GM23338 (cell line): ENCODE data around the gene COL6A1. TPM values are rescaled to one million over a fixed set of nuclear protein-coding genes. Genes with fewer than 3 reads are reported as not detected.

ENCODE experiments used
- EZH2 ChIP-seq: fragments of 200-600 bp; sonication (generic); IDR thresholded peaks from one replicate; pipeline ENCODE4 v1.8.0; 2017; ENCODE audit warnings: antibody characterized with exemption, mild to moderate bottlenecking, low read depth; ENCODE audit not compliant: unreplicated experiment
- EZH2phosphoT487 ChIP-seq: fragments of 200-600 bp; sonication (generic); IDR thresholded peaks from one replicate; pipeline ENCODE4 v1.8.1; 2018; ENCODE audit warnings: antibody characterized with exemption; ENCODE audit not compliant: unreplicated experiment
- STAT1 ChIP-seq: IDR thresholded peaks from one replicate; pipeline ENCODE4 v1.6.1; 2016; ENCODE audit warnings: antibody characterized with exemption; ENCODE audit not compliant: unreplicated experiment
- polyA plus RNA-seq: library from polyadenylated mRNA; unstranded; fragments of >200 nt; fragmentation: Nextera tagmentation; extraction: Ambion mirVana; gene quantifications from 2 replicates; pipeline ENCODE4 v1.2.1, GENCODE V29; 2016
- total RNA-seq: library from RNA; depleted of rRNA; stranded (reverse); fragments of >200 nt; shearing (Covaris generic); gene quantifications from 2 replicates; pipeline ENCODE4 v1.2.3, GENCODE V29; 2014
- TF ChIP-seq, protein P1 (sequence below): fragments of 250-450 bp; sonication (Bioruptor Pico); IDR thresholded peaks from 2 replicates; pipeline ENCODE4 v1.5.0; 2020; ENCODE audit warnings: mild to moderate bottlenecking, moderate library complexity
- TF ChIP-seq, protein P2 (sequence below): IDR thresholded peaks from 2 replicates; pipeline ENCODE4 v1.6.1; 2016; ENCODE audit warnings: antibody characterized with exemption

The COL6A1 gene
- total and polyA plus RNA-seq, 2 experiments from 2014 or later, result 76.0 to 180 TPM

DNA sequence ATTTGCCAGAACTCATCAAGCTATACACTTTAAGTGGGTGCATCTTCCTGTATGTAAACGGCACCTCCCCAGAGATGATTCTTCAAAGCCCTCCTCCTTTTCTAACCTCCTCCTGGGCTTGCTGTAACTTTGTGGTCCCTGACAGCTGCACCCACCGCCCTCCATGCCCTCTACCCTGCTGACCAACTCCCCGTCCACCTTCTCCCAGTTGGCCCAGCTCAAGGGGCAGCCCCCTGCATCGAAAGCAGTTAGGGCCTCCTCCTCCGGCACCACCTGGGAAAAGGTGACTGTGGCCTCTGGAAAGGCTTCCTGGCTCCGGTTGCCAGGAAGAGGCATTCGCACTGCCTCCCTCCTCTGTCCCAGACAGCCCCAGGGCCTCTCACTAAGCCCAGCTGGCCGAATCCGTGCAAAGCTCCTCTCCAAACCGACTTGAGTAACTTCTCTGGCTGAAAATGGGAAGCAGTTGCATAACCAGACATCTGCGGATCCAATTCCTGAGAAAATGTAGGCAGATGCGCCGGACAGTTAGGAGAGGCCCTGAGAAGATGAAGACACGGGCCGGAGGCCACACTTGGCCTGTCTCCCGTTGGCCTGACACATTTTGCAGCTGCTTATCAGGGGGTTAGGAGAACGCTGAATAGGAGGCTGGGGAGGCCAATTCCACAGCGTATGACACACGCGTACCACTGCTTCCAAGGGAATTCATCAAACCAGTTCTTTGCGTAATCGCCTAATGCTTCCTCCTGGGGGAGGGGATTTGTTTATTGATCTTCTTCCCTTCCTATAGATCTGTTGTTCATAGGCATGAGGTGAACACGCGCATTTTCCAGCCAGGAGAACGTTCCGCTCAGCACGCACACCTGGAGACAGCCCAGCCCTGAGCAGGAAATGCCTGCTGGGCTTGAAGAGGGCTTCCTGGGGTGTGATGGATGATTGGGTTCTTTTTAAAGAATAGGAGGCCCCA, 67.6 kb downstream of the COL6A1 start (continued):
- TF ChIP-seq, protein P1, sequence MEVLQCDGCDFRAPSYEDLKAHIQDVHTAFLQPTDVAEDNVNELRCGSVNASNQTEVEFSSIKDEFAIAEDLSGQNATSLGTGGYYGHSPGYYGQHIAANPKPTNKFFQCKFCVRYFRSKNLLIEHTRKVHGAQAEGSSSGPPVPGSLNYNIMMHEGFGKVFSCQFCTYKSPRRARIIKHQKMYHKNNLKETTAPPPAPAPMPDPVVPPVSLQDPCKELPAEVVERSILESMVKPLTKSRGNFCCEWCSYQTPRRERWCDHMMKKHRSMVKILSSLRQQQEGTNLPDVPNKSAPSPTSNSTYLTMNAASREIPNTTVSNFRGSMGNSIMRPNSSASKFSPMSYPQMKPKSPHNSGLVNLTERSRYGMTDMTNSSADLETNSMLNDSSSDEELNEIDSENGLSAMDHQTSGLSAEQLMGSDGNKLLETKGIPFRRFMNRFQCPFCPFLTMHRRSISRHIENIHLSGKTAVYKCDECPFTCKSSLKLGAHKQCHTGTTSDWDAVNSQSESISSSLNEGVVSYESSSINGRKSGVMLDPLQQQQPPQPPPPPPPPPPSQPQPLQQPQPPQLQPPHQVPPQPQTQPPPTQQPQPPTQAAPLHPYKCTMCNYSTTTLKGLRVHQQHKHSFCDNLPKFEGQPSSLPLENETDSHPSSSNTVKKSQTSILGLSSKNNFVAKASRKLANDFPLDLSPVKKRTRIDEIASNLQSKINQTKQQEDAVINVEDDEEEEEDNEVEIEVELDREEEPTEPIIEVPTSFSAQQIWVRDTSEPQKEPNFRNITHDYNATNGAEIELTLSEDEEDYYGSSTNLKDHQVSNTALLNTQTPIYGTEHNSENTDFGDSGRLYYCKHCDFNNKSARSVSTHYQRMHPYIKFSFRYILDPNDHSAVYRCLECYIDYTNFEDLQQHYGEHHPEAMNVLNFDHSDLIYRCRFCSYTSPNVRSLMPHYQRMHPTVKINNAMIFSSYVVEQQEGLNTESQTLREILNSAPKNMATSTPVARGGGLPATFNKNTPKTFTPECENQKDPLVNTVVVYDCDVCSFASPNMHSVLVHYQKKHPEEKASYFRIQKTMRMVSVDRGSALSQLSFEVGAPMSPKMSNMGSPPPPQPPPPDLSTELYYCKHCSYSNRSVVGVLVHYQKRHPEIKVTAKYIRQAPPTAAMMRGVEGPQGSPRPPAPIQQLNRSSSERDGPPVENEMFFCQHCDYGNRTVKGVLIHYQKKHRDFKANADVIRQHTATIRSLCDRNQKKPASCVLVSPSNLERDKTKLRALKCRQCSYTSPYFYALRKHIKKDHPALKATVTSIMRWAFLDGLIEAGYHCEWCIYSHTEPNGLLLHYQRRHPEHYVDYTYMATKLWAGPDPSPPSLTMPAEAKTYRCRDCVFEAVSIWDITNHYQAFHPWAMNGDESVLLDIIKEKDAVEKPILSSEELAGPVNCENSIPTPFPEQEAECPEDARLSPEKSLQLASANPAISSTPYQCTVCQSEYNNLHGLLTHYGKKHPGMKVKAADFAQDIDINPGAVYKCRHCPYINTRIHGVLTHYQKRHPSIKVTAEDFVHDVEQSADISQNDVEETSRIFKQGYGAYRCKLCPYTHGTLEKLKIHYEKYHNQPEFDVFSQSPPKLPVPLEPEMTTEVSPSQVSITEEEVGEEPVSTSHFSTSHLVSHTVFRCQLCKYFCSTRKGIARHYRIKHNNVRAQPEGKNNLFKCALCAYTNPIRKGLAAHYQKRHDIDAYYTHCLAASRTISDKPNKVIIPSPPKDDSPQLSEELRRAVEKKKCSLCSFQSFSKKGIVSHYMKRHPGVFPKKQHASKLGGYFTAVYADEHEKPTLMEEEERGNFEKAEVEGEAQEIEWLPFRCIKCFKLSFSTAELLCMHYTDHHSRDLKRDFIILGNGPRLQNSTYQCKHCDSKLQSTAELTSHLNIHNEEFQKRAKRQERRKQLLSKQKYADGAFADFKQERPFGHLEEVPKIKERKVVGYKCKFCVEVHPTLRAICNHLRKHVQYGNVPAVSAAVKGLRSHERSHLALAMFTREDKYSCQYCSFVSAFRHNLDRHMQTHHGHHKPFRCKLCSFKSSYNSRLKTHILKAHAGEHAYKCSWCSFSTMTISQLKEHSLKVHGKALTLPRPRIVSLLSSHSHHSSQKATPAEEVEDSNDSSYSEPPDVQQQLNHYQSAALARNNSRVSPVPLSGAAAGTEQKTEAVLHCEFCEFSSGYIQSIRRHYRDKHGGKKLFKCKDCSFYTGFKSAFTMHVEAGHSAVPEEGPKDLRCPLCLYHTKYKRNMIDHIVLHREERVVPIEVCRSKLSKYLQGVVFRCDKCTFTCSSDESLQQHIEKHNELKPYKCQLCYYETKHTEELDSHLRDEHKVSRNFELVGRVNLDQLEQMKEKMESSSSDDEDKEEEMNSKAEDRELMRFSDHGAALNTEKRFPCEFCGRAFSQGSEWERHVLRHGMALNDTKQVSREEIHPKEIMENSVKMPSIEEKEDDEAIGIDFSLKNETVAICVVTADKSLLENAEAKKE (CRISPR knock-in tag), result no peak
- TF ChIP-seq STAT1, result no peak
- no peak for TF ChIP-seq EZH2phosphoT487
- TF ChIP-seq, protein P2, sequence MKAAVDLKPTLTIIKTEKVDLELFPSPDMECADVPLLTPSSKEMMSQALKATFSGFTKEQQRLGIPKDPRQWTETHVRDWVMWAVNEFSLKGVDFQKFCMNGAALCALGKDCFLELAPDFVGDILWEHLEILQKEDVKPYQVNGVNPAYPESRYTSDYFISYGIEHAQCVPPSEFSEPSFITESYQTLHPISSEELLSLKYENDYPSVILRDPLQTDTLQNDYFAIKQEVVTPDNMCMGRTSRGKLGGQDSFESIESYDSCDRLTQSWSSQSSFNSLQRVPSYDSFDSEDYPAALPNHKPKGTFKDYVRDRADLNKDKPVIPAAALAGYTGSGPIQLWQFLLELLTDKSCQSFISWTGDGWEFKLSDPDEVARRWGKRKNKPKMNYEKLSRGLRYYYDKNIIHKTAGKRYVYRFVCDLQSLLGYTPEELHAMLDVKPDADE, result peak; percentile 60
- no peak for TF ChIP-seq EZH2
